OCI-LY1 (cell line): Measurements from ENCODE around the gene ADCY4.

Experiments used
- H2AFZ ChIP-seq: fragments of 200-600 bp; sonication (generic), shearing (Covaris generic); 2 replicates; pipeline ENCODE4 v1.6.0; 2014; ENCODE audit warnings: antibody characterized with exemption, mild to moderate bottlenecking, low read length
- H3F3A ChIP-seq: fragments of 200-600 bp; sonication (generic), shearing (Covaris generic); 2 replicates; pipeline ENCODE4 v1.6.0; 2014; ENCODE audit warnings: mild to moderate bottlenecking, antibody characterized with exemption, low read length, moderate library complexity; ENCODE audit not compliant: insufficient read depth
- H3K27ac ChIP-seq: fragments of 200-600 bp; sonication (generic); 2 replicates; pipeline ENCODE4 v1.5.1; 2014; ENCODE audit warnings: low read length, mixed run types, mild to moderate bottlenecking, low read depth; ENCODE audit not compliant: poor library complexity, severe bottlenecking
- H3K27me3 ChIP-seq: fragments of 200-600 bp; sonication (generic); 2 replicates; pipeline ENCODE4 v1.6.0; 2014; ENCODE audit warnings: antibody characterized with exemption, mild to moderate bottlenecking, low read length, moderate library complexity; ENCODE audit not compliant: insufficient read depth
- H3K36me3 ChIP-seq: fragments of 200-600 bp; sonication (generic); 2 replicates; pipeline ENCODE4 v1.6.1; 2014; ENCODE audit warnings: mild to moderate bottlenecking, antibody characterized with exemption, low read length, moderate library complexity, mixed read lengths; ENCODE audit not compliant: insufficient read depth
- H3K4me1 ChIP-seq: fragments of 200-600 bp; sonication (generic); 2 replicates; pipeline ENCODE4 v1.5.1; 2014; ENCODE audit warnings: mild to moderate bottlenecking, low read length, moderate library complexity; ENCODE audit not compliant: insufficient read depth, severe bottlenecking
- H3K4me2 ChIP-seq: fragments of 200-600 bp; sonication (generic), shearing (Covaris generic); 2 replicates; pipeline ENCODE4 v1.6.1; 2014; ENCODE audit warnings: low read length
- H3K4me3 ChIP-seq: fragments of 200-600 bp; sonication (generic); 2 replicates; pipeline ENCODE4 v1.5.1; 2014; ENCODE audit warnings: low read length, low read depth, mild to moderate bottlenecking, mixed read lengths; ENCODE audit not compliant: poor library complexity, severe bottlenecking
- H3K79me2 ChIP-seq: fragments of 200-600 bp; shearing (Covaris generic); 2 replicates; pipeline ENCODE4 v1.6.1; 2016; ENCODE audit warnings: mixed run types, low read length, mixed read lengths; ENCODE audit not compliant: insufficient read depth
- H3K9ac ChIP-seq: fragments of 200-600 bp; sonication (generic), shearing (Covaris generic); 2 replicates; pipeline ENCODE4 v1.6.1; 2014; ENCODE audit warnings: mild to moderate bottlenecking, low read length, mixed read lengths
- H3K9me2 ChIP-seq: fragments of 200-600 bp; sonication (generic), shearing (Covaris generic); 2 replicates; pipeline ENCODE4 v1.6.1; 2014; ENCODE audit warnings: low read depth, mild to moderate bottlenecking, low read length, mixed read lengths
- H3K9me3 ChIP-seq: fragments of 200-600 bp; shearing (Covaris generic); 2 replicates; pipeline ENCODE4 v1.6.1; 2014; ENCODE audit warnings: low read length, mixed read lengths
- H4K20me1 ChIP-seq: fragments of 200-600 bp; sonication (generic), shearing (Covaris generic); 2 replicates; pipeline ENCODE4 v1.6.0; 2016; ENCODE audit warnings: mild to moderate bottlenecking, low read length; ENCODE audit not compliant: insufficient read depth
- CTCF ChIP-seq: fragments of 200-600 bp; sonication (generic), shearing (Covaris generic); IDR thresholded peaks from 2 replicates; pipeline ENCODE4 v1.5.1; 2017; ENCODE audit warnings: mild to moderate bottlenecking, antibody characterized with exemption, low read length, moderate library complexity, mixed read lengths
- EZH2 ChIP-seq: fragments of 200-600 bp; sonication (generic), shearing (Covaris generic); IDR thresholded peaks from 2 replicates; pipeline ENCODE4 v1.8.0; 2017; ENCODE audit warnings: borderline replicate concordance, mixed run types, mild to moderate bottlenecking, antibody characterized with exemption, low read length, moderate library complexity, mixed read lengths

Gene ADCY4

GRCh38 chr14:24316597-24316950 lies 18.3 kb downstream of the ADCY4 start:
- Histone ChIP-seq H3K9me3 (no peaks in the 10 kb centered on the region), H3K4me3 (no peak overlapping the region), H2AFZ (no peak overlapping the region), H3K9me2 (no peaks in the 10 kb centered on the region), H4K20me1 (no peaks in the 10 kb centered on the region), H3K79me2 (no peaks in the 10 kb centered on the region), H3K9ac (no peak overlapping the region), H3K27me3 (no peaks in the 10 kb centered on the region; the same call in 1 of the 2 replicates), H3K27ac (no peak overlapping the region), H3K4me2 (no peak overlapping the region), H3K36me3 (no peaks in the 10 kb centered on the region), H3K4me1 (peaks cover 12% of the 10 kb centered on the region), H3F3A (no peaks in the 10 kb centered on the region)
- TF ChIP-seq EZH2 (no peak), CTCF (no peak)

- H2AFZ ChIP-seq, result no peak overlapping the region
- H3K79me2 ChIP-seq, result no peaks in the 10 kb centered on the region
- H3K4me2 ChIP-seq, result no peak overlapping the region
- no peaks in the 10 kb centered on the region for H3K36me3 ChIP-seq
- H3K4me3 ChIP-seq, result no peak overlapping the region
- H4K20me1 ChIP-seq, result no peaks in the 10 kb centered on the region
- no peaks in the 10 kb centered on the region; the same call in 1 of the 2 replicates for H3K27me3 ChIP-seq
- H3K9ac ChIP-seq, result no peak overlapping the region
- H3K9me2 ChIP-seq, result no peaks in the 10 kb centered on the region
- no peak for TF ChIP-seq EZH2
- no peak for TF ChIP-seq CTCF
- no peak overlapping the region for H3K27ac ChIP-seq
- H3F3A ChIP-seq, result no peaks in the 10 kb centered on the region
- H3K4me1 ChIP-seq, result peaks cover 18% of the 10 kb centered on the region
- H3K9me3 ChIP-seq, result no peaks in the 10 kb centered on the region
These were observed 18.9 kb downstream of the ADCY4 start for GRCh38 chr14:24315807-24316596.

GRCh38 chr14:24315243-24315806 lies 19.5 kb downstream of the ADCY4 start:
- no peak overlapping the region for H3K4me3 ChIP-seq
- H3K9ac ChIP-seq, result no peak overlapping the region
- H3K79me2 ChIP-seq, result no peaks in the 10 kb centered on the region
- TF ChIP-seq CTCF (no peak), EZH2 (no peak)
- no peak overlapping the region for H2AFZ ChIP-seq
- H3K4me2 ChIP-seq, result no peak overlapping the region
- H4K20me1 ChIP-seq, result no peaks in the 10 kb centered on the region
- H3K27me3 ChIP-seq, result no peaks in the 10 kb centered on the region; the same call in 1 of the 2 replicates
- H3F3A ChIP-seq, result no peaks in the 10 kb centered on the region
- no peak overlapping the region for H3K27ac ChIP-seq
- peaks cover 25% of the 10 kb centered on the region for H3K4me1 ChIP-seq
- no peaks in the 10 kb centered on the region for H3K9me3 ChIP-seq
- no peaks in the 10 kb centered on the region for H3K36me3 ChIP-seq
- H3K9me2 ChIP-seq, result no peaks in the 10 kb centered on the region
